ENCODE data around the gene TMEM170B. TPM values are rescaled to one million over a fixed set of nuclear protein-coding genes. Genes with fewer than 3 reads are reported as not detected.

Gene TMEM170B
- total RNA-seq, 1 donor from 2014 or later = 3.9 TPM

GRCh38 chr6:11497881-11498280, 39.7 kb upstream of the TMEM170B start:
- Mint-ChIP-seq H3K27me3 (ENCODE audit: low read depth) (no peaks in the 10 kb centered on the region), H3K4me3 (ENCODE audit: unreplicated experiment) (no peak overlapping the region)
- no peak for DNase-seq (ENCODE audit: low spot score)

DNA sequence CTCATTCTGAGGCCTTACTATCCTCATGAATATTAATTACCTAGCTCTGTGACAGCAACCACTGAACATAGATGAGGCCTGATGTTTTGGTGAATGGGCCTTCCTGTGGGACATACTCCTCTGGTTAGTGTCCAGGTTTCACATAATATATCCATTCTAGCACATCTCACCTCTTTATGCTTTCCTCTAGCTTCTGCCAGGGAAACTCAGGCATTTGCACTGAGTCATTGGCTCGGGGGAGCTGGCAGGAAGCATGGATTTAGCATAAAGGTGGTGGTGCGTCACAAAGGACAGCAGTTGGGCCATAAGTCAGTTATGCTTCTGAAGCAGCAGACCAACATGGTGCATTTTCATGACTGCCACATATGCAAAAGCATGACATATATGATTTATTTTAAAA, 37.5 kb upstream of the TMEM170B start:
- no peak overlapping the region for H3K27ac Mint-ChIP-seq (ENCODE audit: unreplicated experiment)
- peaks cover 3% of the 10 kb centered on the region for H3K9me3 Mint-ChIP-seq (ENCODE audit: low read depth)
- peaks cover 23% of the 10 kb centered on the region for H3K4me1 Mint-ChIP-seq (ENCODE audit: low read depth)
- H3K27me3 Mint-ChIP-seq (ENCODE audit: low read depth) = no peaks in the 10 kb centered on the region
- no peak for TF ChIP-seq CTCF (IDR thresholded peaks at IDR 0.05)
- peaks cover 2% of the 10 kb centered on the region for H3K36me3 Mint-ChIP-seq (ENCODE audit: low read depth)
- DNase-seq (ENCODE audit: low spot score) = no peak
- H3K4me3 Mint-ChIP-seq (ENCODE audit: unreplicated experiment) = no peak overlapping the region

More at GRCh38 chr6:11497881-11498280, 39.7 kb upstream of the TMEM170B start:
- TF ChIP-seq CTCF (IDR thresholded peaks at IDR 0.05) = no peak
- Mint-ChIP-seq H3K9me3 (ENCODE audit: low read depth) (peaks cover 2% of the 10 kb centered on the region), H3K27ac (ENCODE audit: unreplicated experiment) (no peak overlapping the region), H3K4me1 (ENCODE audit: low read depth) (peaks cover 34% of the 10 kb centered on the region), H3K36me3 (ENCODE audit: low read depth) (peaks cover 2% of the 10 kb centered on the region)

DNA sequence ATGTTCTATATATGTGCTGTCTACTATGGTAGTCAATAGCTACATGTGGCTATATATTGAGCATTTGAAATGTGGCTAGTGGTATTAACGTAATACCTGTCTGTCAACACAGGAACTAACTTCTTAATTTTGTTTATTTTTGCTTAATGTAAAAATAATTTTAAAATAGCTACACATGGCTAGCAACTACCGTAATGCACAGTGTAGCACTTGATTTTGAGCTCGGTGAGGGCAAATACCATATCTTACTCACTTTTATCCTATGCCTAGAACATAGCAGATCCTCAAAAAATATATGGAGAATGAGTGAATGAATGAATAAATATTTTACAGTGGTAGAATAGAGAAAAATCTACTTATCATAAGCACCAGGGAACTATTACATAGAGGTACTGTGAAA, 28.1 kb upstream of the TMEM170B start:
- Mint-ChIP-seq H3K4me1 (ENCODE audit: low read depth) (no peaks in the 10 kb centered on the region), H3K36me3 (ENCODE audit: low read depth) (peaks cover 5% of the 10 kb centered on the region), H3K27ac (ENCODE audit: unreplicated experiment) (no peak overlapping the region), H3K4me3 (ENCODE audit: unreplicated experiment) (no peak overlapping the region), H3K9me3 (ENCODE audit: low read depth) (peaks cover 31% of the 10 kb centered on the region), H3K27me3 (ENCODE audit: low read depth) (no peaks in the 10 kb centered on the region)
- no peak for TF ChIP-seq CTCF (IDR thresholded peaks at IDR 0.05)
- DNase-seq (ENCODE audit: low spot score) = no peak

- Mint-ChIP-seq H3K9me3 (ENCODE audit: low read depth) (peaks cover 29% of the 10 kb centered on the region), H3K27ac (ENCODE audit: unreplicated experiment) (no peak overlapping the region), H3K4me1 (ENCODE audit: low read depth) (no peaks in the 10 kb centered on the region), H3K36me3 (ENCODE audit: low read depth) (peaks cover 7% of the 10 kb centered on the region), H3K4me3 (ENCODE audit: unreplicated experiment) (no peak overlapping the region), H3K27me3 (ENCODE audit: low read depth) (no peaks in the 10 kb centered on the region)
- no peak for DNase-seq (ENCODE audit: low spot score)
- no peak for TF ChIP-seq CTCF (IDR thresholded peaks at IDR 0.05)
Observed at GRCh38 chr6:11514672-11515071, 22.9 kb upstream of the TMEM170B start.

DNA sequence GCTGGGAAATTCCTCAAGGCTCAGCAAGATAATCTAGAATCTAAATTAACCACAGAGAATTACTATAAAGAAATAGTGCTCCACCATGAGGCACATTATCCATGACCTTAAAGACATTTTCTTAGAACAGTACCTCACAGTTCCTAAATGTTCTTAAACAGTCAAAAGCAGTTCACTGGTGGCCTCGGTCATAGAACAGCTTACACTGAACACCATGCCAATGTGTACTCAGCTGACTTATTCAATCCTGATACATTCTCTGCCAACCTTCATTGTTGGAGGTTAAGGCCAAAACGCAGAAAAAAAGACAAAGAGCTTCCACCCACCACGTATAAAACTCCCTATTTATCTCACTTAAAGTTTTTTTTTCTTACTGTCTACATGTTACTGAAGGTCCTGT, 21.8 kb upstream of the TMEM170B start:
- Mint-ChIP-seq H3K4me3 (ENCODE audit: unreplicated experiment) (no peak overlapping the region), H3K27me3 (ENCODE audit: low read depth) (no peaks in the 10 kb centered on the region), H3K27ac (ENCODE audit: unreplicated experiment) (no peak overlapping the region), H3K4me1 (ENCODE audit: low read depth) (no peaks in the 10 kb centered on the region), H3K9me3 (ENCODE audit: low read depth) (peaks cover 24% of the 10 kb centered on the region), H3K36me3 (ENCODE audit: low read depth) (peaks cover 4% of the 10 kb centered on the region)
- no peak for TF ChIP-seq CTCF (IDR thresholded peaks at IDR 0.05)
- DNase-seq (ENCODE audit: low spot score) = no peak
